ENCODE measurements around the gene NLRP6. TPM values are rescaled to one million over a fixed set of nuclear protein-coding genes. Genes with fewer than 3 reads are reported as not detected.
"Not testable (repeated sequence)": the region's sequence is repeated elsewhere in the genome, so short reads cannot be mapped to it uniquely, and the experiment has no call there.

NLRP6 gene
- total RNA-seq, 1 experiment from 2014 or later, result not detected

- Histone ChIP-seq H3K23me2 (ENCODE audit: insufficient read length, low read depth, low read length, poor library complexity, severe bottlenecking) (peaks cover 28% of the 10 kb centered on the region), H3K27ac (ENCODE audit: insufficient read length, low read depth, low read length) (no peak within 1 kb of the TSS), H3K4ac (ENCODE audit: low read depth, low read length) (no peak within 1 kb of the TSS), H2BK120ac (ENCODE audit: low read depth, low read length, poor library complexity, severe bottlenecking) (no peak within 1 kb of the TSS), H2BK12ac (ENCODE audit: insufficient read length, low read depth, low read length) (no peak within 1 kb of the TSS), H4K20me1 (ENCODE audit: control insufficient read depth, insufficient read depth, insufficient read length) (no peaks in the 10 kb centered on the region), H2BK20ac (ENCODE audit: low read depth, low read length, poor library complexity, severe bottlenecking) (no peak within 1 kb of the TSS), H2AK5ac (ENCODE audit: insufficient read length, low read length) (no peak within 1 kb of the TSS), H3K27me3 (ENCODE audit: insufficient read depth, low read length) (no peaks in the 10 kb centered on the region), H3T11ph (ENCODE audit: low read length) (no peak within 1 kb of the TSS), H3K79me1 (ENCODE audit: insufficient read depth, low read depth, low read length, poor library complexity, severe bottlenecking) (peaks cover 2% of the 10 kb centered on the region), H3K4me1 (ENCODE audit: insufficient read depth, low read length) (peaks cover 10% of the 10 kb centered on the region; the same call in 1 of the 2 replicates), H3K23ac (ENCODE audit: insufficient read length, low read depth, low read length) (no peak within 1 kb of the TSS), H2BK15ac (ENCODE audit: low read depth, low read length) (no peak within 1 kb of the TSS), H3K9me3 (ENCODE audit: control insufficient read depth, low read depth, low read length) (no peaks in the 10 kb centered on the region), H3K9ac (ENCODE audit: extremely low read depth, insufficient read length, low read length) (peak within 1 kb of the TSS; percentile 40), H4K91ac (ENCODE audit: insufficient read length, low read depth, low read length) (no peak within 1 kb of the TSS), H4K8ac (replicated peaks; ENCODE audit: insufficient read length, low read depth, low read length) (no peak within 1 kb of the TSS), H3K79me2 (ENCODE audit: insufficient read depth, low read length) (peaks cover 6% of the 10 kb centered on the region; the same call in 1 of the 2 replicates), H4K5ac (ENCODE audit: insufficient read length, low read depth, low read length) (no peak within 1 kb of the TSS), H3K4me2 (ENCODE audit: insufficient read depth, insufficient read length, low read length) (peak within 1 kb of the TSS; percentile 85), H2BK5ac (ENCODE audit: insufficient read length, low read length) (no peak within 1 kb of the TSS), H3K18ac (ENCODE audit: insufficient read length, low read depth, low read length) (no peak within 1 kb of the TSS), H3K14ac (ENCODE audit: insufficient read depth, low read length) (peak within 1 kb of the TSS; percentile 7; the same call in 1 of the 2 replicates), H3K56ac (ENCODE audit: insufficient read length, low read depth, low read length) (no peak within 1 kb of the TSS), H2AFZ (ENCODE audit: low read length) (no peak within 1 kb of the TSS)
- H3K9me3 Mint-ChIP-seq, result no peaks in the 10 kb centered on the region; a peak in 1 of 5 replicates
- H3K4me1 Mint-ChIP-seq, result peaks cover 46 to 65% of the 10 kb centered on the region in 2 experiments
- peaks cover 6 to 19% (median 11%) of the 10 kb centered on the region in 3 experiments for H3K36me3 Mint-ChIP-seq (ENCODE audit: insufficient read depth in 1 of 3, low read depth in 3 of 3)
- DNase-seq, result no peak
- H3K4me3 Mint-ChIP-seq, result peak within 1 kb of the TSS; percentile 92 to 97
- TF ChIP-seq CTCF (conservative IDR thresholded peaks at IDR 0.05), result no peak
- no peaks in the 10 kb centered on the region for H3K27me3 Mint-ChIP-seq (ENCODE audit: low read depth)
- WGBS (ENCODE audit: extremely low coverage, insufficient read length, low lambda C conversion rate), result no CpG with 5 or more reads among the region's 18 CpGs
- H3K27ac Mint-ChIP-seq, result peak within 1 kb of the TSS; percentile 88 to 94 (median 94)
Measured at GRCh38 chr11:313787-314553, 35.8 kb downstream of the NLRP6 start, which contains the start of gene IFITM1. Gene IFITM1, plus strand, starts transcription at chr11:314040. Its CDS starts 131 bp downstream, at chr11:314171.

- H3K27me3 Mint-ChIP-seq (ENCODE audit: low read depth); H3K79me1 ChIP-seq (ENCODE audit: insufficient read depth, low read depth, low read length, poor library complexity, severe bottlenecking); DNase-seq; H4K5ac ChIP-seq (ENCODE audit: insufficient read length, low read depth, low read length); H4K20me1 ChIP-seq (ENCODE audit: control insufficient read depth, insufficient read depth, insufficient read length); H2AK5ac ChIP-seq (ENCODE audit: insufficient read length, low read length); H3K27ac ChIP-seq (ENCODE audit: insufficient read length, low read depth, low read length); H3K56ac ChIP-seq (ENCODE audit: insufficient read length, low read depth, low read length); H3K23ac ChIP-seq (ENCODE audit: insufficient read length, low read depth, low read length); H3K9me3 ChIP-seq (ENCODE audit: control insufficient read depth, low read depth, low read length); H2BK12ac ChIP-seq (ENCODE audit: insufficient read length, low read depth, low read length); H2BK5ac ChIP-seq (ENCODE audit: insufficient read length, low read length); H2BK20ac ChIP-seq (ENCODE audit: low read depth, low read length, poor library complexity, severe bottlenecking); H2BK15ac ChIP-seq (ENCODE audit: low read depth, low read length); H2BK120ac ChIP-seq (ENCODE audit: low read depth, low read length, poor library complexity, severe bottlenecking); H4K8ac ChIP-seq (replicated peaks; ENCODE audit: insufficient read length, low read depth, low read length); H3K4ac ChIP-seq (ENCODE audit: low read depth, low read length); H3T11ph ChIP-seq (ENCODE audit: low read length); H3K79me2 ChIP-seq (ENCODE audit: insufficient read depth, low read length); H3K27me3 ChIP-seq (ENCODE audit: insufficient read depth, low read length); H3K9me3 Mint-ChIP-seq; H2AFZ ChIP-seq (ENCODE audit: low read length); H3K4me1 ChIP-seq (ENCODE audit: insufficient read depth, low read length); H4K91ac ChIP-seq (ENCODE audit: insufficient read length, low read depth, low read length); H3K18ac ChIP-seq (ENCODE audit: insufficient read length, low read depth, low read length); H3K14ac ChIP-seq (ENCODE audit: insufficient read depth, low read length): not testable (repeated sequence)
- Mint-ChIP-seq H3K27ac (peak overlapping the region; percentile 61 to 94 (median 88); a peak in 5 of 7 replicates), H3K4me3 (peak overlapping the region; percentile 92 to 97), H3K36me3 (ENCODE audit: insufficient read depth in 1 of 3, low read depth in 3 of 3) (peaks cover 6 to 19% (median 6%) of the 10 kb centered on the region in 3 experiments; a peak in 6 of 7 replicates), H3K4me1 (peaks cover 42 to 62% of the 10 kb centered on the region in 2 experiments)
- H3K4me2 ChIP-seq (ENCODE audit: insufficient read depth, insufficient read length, low read length), result peak overlapping the region; percentile 85
- peaks cover 29% of the 10 kb centered on the region for H3K23me2 ChIP-seq (ENCODE audit: insufficient read length, low read depth, low read length, poor library complexity, severe bottlenecking)
- H3K9ac ChIP-seq (ENCODE audit: extremely low read depth, insufficient read length, low read length), result peak overlapping the region; percentile 40
- WGBS (ENCODE audit: extremely low coverage, insufficient read length, low lambda C conversion rate), result no CpG with 5 or more reads among the region's 6 CpGs
Measured at GRCh38 chr11:314554-314875, 36.3 kb downstream of the NLRP6 start.

Measured in H9 (cell line).